Trophoblast cell (in vitro differentiated cells and primary cell): ENCODE data around the gene GRIK5.

ENCODE experiments used
- DNase-seq, 2 donors: peaks; one replicate each; pipeline ENCODE4 v3.0.0-alpha.2; 2016
- H2AFZ ChIP-seq: 2 replicates; pipeline ENCODE4 v1.6.1; 2013; ENCODE audit warnings: low read length, moderate library complexity, mild to moderate bottlenecking; ENCODE audit not compliant: insufficient read depth, poor library complexity
- H2AK5ac ChIP-seq: 2 replicates; pipeline ENCODE4 v1.6.1; 2013; ENCODE audit warnings: mild to moderate bottlenecking, low read length
- H2BK120ac ChIP-seq: 2 replicates; pipeline ENCODE4 v1.6.1; 2013; ENCODE audit warnings: low read length, mild to moderate bottlenecking, moderate library complexity; ENCODE audit not compliant: insufficient read depth, poor library complexity
- H2BK12ac ChIP-seq: 2 replicates; pipeline ENCODE4 v1.6.1; 2013; ENCODE audit warnings: mild to moderate bottlenecking, low read length, moderate library complexity
- H2BK5ac ChIP-seq: 2 replicates; pipeline ENCODE4 v1.6.1; 2013; ENCODE audit warnings: low read length, low read depth, moderate library complexity, mild to moderate bottlenecking; ENCODE audit not compliant: poor library complexity
- H3K14ac ChIP-seq: 2 replicates; pipeline ENCODE4 v1.6.1; 2013; ENCODE audit warnings: mild to moderate bottlenecking, low read length
- H3K18ac ChIP-seq: 2 replicates; pipeline ENCODE4 v1.6.1; 2013; ENCODE audit warnings: mild to moderate bottlenecking, low read length
- H3K23ac ChIP-seq: 2 replicates; pipeline ENCODE4 v1.6.1; 2013; ENCODE audit warnings: low read length
- H3K27ac ChIP-seq: 2 replicates; pipeline ENCODE4 v1.5.1; 2013; ENCODE audit warnings: low read depth, mild to moderate bottlenecking, inconsistent platforms, low read length, moderate library complexity
- H3K27me3 ChIP-seq: 2 replicates; pipeline ENCODE4 v1.6.1; 2013; ENCODE audit warnings: inconsistent platforms, mild to moderate bottlenecking, low read length, moderate library complexity; ENCODE audit not compliant: insufficient read depth
- H3K36me3 ChIP-seq, 2 experiments: 1 replicate in 1 of 2; 2 replicates in 1 of 2; pipeline ENCODE4 v1.6.1; 2013; ENCODE audit warnings: low read length in 2 of 2, mild to moderate bottlenecking in 2 of 2, moderate library complexity in 1 of 2; ENCODE audit not compliant: insufficient read depth in 2 of 2, control insufficient read depth in 1 of 2
- H3K4ac ChIP-seq: 2 replicates; pipeline ENCODE4 v1.6.1; 2013; ENCODE audit warnings: low read depth, mild to moderate bottlenecking, low read length, moderate library complexity
- H3K4me1 ChIP-seq, 2 experiments: 1 replicate in 1 of 2; 2 replicates in 1 of 2; pipeline ENCODE4 v1.6.1; 2013; ENCODE audit warnings: low read length in 2 of 2, mild to moderate bottlenecking in 2 of 2, moderate library complexity in 1 of 2; ENCODE audit not compliant: insufficient read depth in 2 of 2, control insufficient read depth in 1 of 2
- H3K4me2 ChIP-seq: 2 replicates; pipeline ENCODE4 v1.6.1; 2013; ENCODE audit warnings: inconsistent platforms, mild to moderate bottlenecking, low read length, moderate library complexity
- H3K4me3 ChIP-seq: 2 replicates; pipeline ENCODE4 v1.5.1; 2013; ENCODE audit warnings: mild to moderate bottlenecking, low read depth, low read length, inconsistent platforms
- H3K79me1 ChIP-seq: one replicate; pipeline ENCODE4 v1.6.1; 2013; ENCODE audit warnings: low read length
- H3K79me2 ChIP-seq: 2 replicates; pipeline ENCODE4 v1.6.1; 2013; ENCODE audit warnings: low read length, mild to moderate bottlenecking; ENCODE audit not compliant: control insufficient read depth, insufficient read depth, poor library complexity
- H3K9ac ChIP-seq: 2 replicates; pipeline ENCODE4 v1.6.1; 2013; ENCODE audit warnings: mild to moderate bottlenecking, low read length
- H3K9me3 ChIP-seq: 2 replicates; pipeline ENCODE4 v1.6.1; 2013; ENCODE audit warnings: low read depth, mild to moderate bottlenecking, control low read depth, inconsistent platforms, low read length; ENCODE audit not compliant: insufficient read depth
- H4K12ac ChIP-seq: 2 replicates; pipeline ENCODE4 v1.6.1; 2013; ENCODE audit warnings: low read depth, mild to moderate bottlenecking, low read length, moderate library complexity
- H4K8ac ChIP-seq: 2 replicates; pipeline ENCODE4 v1.6.1; 2013; ENCODE audit warnings: low read depth, mild to moderate bottlenecking, low read length, moderate library complexity
- H4K91ac ChIP-seq: one replicate; pipeline ENCODE4 v1.6.1; 2013; ENCODE audit warnings: low read depth, mild to moderate bottlenecking, low read length, moderate library complexity
- WGBS: extraction: QIAGEN DNeasy Blood & Tissue Kit; methylation state at CpG from one replicate; pipeline ENCODE4 v1.1.7; 2013; ENCODE audit warnings: missing lambda C conversion rate; ENCODE audit not compliant: insufficient read length, insufficient coverage; ENCODE audit errors: extremely low coverage; 5-methylcytosine and 5-hydroxymethylcytosine counted together

Gene GRIK5

GRCh38 chr19:42079276-42079669, 9.3 kb upstream of the GRIK5 start:
- no peak overlapping the region for H3K9ac ChIP-seq
- no CpG with 5 or more reads among the region's 16 CpGs for WGBS
- peaks cover 3% of the 10 kb centered on the region for H3K9me3 ChIP-seq
- no peak overlapping the region for H2BK5ac ChIP-seq
- H3K18ac ChIP-seq = no peak overlapping the region
- H3K14ac ChIP-seq = no peak overlapping the region
- H3K4me2 ChIP-seq = no peak overlapping the region
- no peak overlapping the region for H4K12ac ChIP-seq
- H3K36me3 ChIP-seq = peaks cover 33 to 42% of the 10 kb centered on the region in 2 experiments
- H2AFZ ChIP-seq = no peak overlapping the region
- H4K91ac ChIP-seq = no peak overlapping the region
- no peak overlapping the region for H3K4me3 ChIP-seq
- no peak overlapping the region for H3K4ac ChIP-seq
- DNase-seq = peak in 1 of 2 donors; percentile 6
- H2BK120ac ChIP-seq = no peak overlapping the region
- no peaks in the 10 kb centered on the region for H3K27me3 ChIP-seq
- H2BK12ac ChIP-seq = no peak overlapping the region
- peaks cover 6 to 16% of the 10 kb centered on the region in 2 experiments for H3K4me1 ChIP-seq
- H3K23ac ChIP-seq = no peak overlapping the region
- H3K27ac ChIP-seq = no peak overlapping the region
- no peak overlapping the region for H4K8ac ChIP-seq
- peaks cover 12% of the 10 kb centered on the region for H3K79me1 ChIP-seq
- peaks cover 17% of the 10 kb centered on the region for H3K79me2 ChIP-seq
- H2AK5ac ChIP-seq = no peak overlapping the region

- no peak overlapping the region for H4K91ac ChIP-seq
These were observed 8.7 kb upstream of the GRIK5 start for GRCh38 chr19:42078538-42079275.

DNA sequence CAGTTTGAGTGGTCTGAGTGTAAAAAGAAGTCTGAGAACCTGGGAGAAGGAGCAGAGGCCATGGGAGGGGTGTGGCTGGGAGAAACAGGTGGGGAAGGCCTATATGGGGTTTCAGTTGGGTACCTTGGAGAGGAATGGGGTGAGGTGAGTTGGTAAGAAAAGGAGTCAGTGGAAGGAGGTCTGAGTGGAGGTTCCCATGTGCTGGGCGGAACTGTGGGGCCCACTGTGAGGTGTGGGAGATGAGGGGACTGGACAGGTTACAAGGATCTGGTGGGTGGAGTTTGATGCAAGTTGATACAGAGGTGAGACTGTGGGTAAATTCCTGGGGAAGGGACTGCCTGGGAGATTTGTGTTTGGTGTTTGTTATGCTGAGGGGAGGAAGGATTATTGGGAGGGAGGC, 8.1 kb upstream of the GRIK5 start:
- Histone ChIP-seq H2BK120ac (no peak overlapping the region), H3K23ac (no peak overlapping the region), H3K4me3 (no peak overlapping the region), H4K12ac (no peak overlapping the region), H3K4me1 (peaks cover 6 to 17% of the 10 kb centered on the region in 2 experiments), H3K14ac (no peak overlapping the region), H3K4me2 (peak overlapping the region; percentile 91), H3K27me3 (no peaks in the 10 kb centered on the region), H3K79me2 (peaks cover 17% of the 10 kb centered on the region), H3K9me3 (peaks cover 3% of the 10 kb centered on the region), H2AK5ac (no peak overlapping the region), H2AFZ (no peak overlapping the region), H3K79me1 (peaks cover 12% of the 10 kb centered on the region), H2BK12ac (no peak overlapping the region), H3K9ac (no peak overlapping the region), H4K91ac (no peak overlapping the region), H3K27ac (no peak overlapping the region), H3K36me3 (peaks cover 33 to 40% of the 10 kb centered on the region in 2 experiments), H4K8ac (no peak overlapping the region), H2BK5ac (no peak overlapping the region), H3K4ac (peak overlapping the region; percentile 97), H3K18ac (no peak overlapping the region)
- WGBS = no CpG with 5 or more reads among the region's 1 CpG
- DNase-seq = no peak

More at GRCh38 chr19:42078538-42079275, 8.7 kb upstream of the GRIK5 start:
- Histone ChIP-seq H2BK12ac (no peak overlapping the region), H3K18ac (no peak overlapping the region), H3K23ac (no peak overlapping the region), H3K27me3 (no peaks in the 10 kb centered on the region), H2BK120ac (no peak overlapping the region), H3K79me2 (peaks cover 17% of the 10 kb centered on the region), H3K9ac (no peak overlapping the region), H4K12ac (no peak overlapping the region), H3K9me3 (peaks cover 3% of the 10 kb centered on the region), H4K8ac (no peak overlapping the region), H3K27ac (no peak overlapping the region), H3K14ac (no peak overlapping the region), H3K79me1 (peaks cover 12% of the 10 kb centered on the region), H2BK5ac (no peak overlapping the region), H2AK5ac (no peak overlapping the region), H3K4me3 (no peak overlapping the region), H2AFZ (no peak overlapping the region), H3K4me2 (no peak overlapping the region), H3K4me1 (peaks cover 6 to 16% of the 10 kb centered on the region in 2 experiments), H3K36me3 (peaks cover 33 to 42% of the 10 kb centered on the region in 2 experiments), H3K4ac (peak overlapping the region; percentile 6)
- no CpG with 5 or more reads among the region's 15 CpGs for WGBS
- no peak for DNase-seq

- peak overlapping the region; percentile 73 for H4K8ac ChIP-seq
- peak overlapping the region; percentile 97 for H3K4ac ChIP-seq
- H3K9me3 ChIP-seq = peaks cover 3% of the 10 kb centered on the region
- H3K4me1 ChIP-seq = peaks cover 10 to 22% of the 10 kb centered on the region in 2 experiments
- no peaks in the 10 kb centered on the region for H3K27me3 ChIP-seq
- peak overlapping the region; percentile 65 for H2BK5ac ChIP-seq
- peak overlapping the region; percentile 37 for H4K12ac ChIP-seq
- H3K9ac ChIP-seq = peak overlapping the region; percentile 97
- peak overlapping the region; percentile 71 for H3K18ac ChIP-seq
- H3K4me2 ChIP-seq = peak overlapping the region; percentile 91
- H2BK120ac ChIP-seq = peak overlapping the region; percentile 73
- H2AK5ac ChIP-seq = peak overlapping the region; percentile 22
- H3K79me2 ChIP-seq = peaks cover 17% of the 10 kb centered on the region
- peak overlapping the region; percentile 97 for H3K4me3 ChIP-seq
- DNase-seq = no peak
- H3K36me3 ChIP-seq = peaks cover 31 to 34% of the 10 kb centered on the region in 2 experiments
- H4K91ac ChIP-seq = peak overlapping the region; percentile 92
- H2BK12ac ChIP-seq = no peak overlapping the region
- no CpG with 5 or more reads among the region's 33 CpGs for WGBS
- peak overlapping the region; percentile 48 for H3K14ac ChIP-seq
- H3K27ac ChIP-seq = peak overlapping the region; percentile 80
- H2AFZ ChIP-seq = peak overlapping the region; percentile 68
- no peak overlapping the region for H3K23ac ChIP-seq
- H3K79me1 ChIP-seq = peaks cover 12% of the 10 kb centered on the region
These were observed 6.5 kb upstream of the GRIK5 start for GRCh38 chr19:42076380-42076944.
